ENCODE results near the gene CPNE6.

CPNE6 gene

DNA sequence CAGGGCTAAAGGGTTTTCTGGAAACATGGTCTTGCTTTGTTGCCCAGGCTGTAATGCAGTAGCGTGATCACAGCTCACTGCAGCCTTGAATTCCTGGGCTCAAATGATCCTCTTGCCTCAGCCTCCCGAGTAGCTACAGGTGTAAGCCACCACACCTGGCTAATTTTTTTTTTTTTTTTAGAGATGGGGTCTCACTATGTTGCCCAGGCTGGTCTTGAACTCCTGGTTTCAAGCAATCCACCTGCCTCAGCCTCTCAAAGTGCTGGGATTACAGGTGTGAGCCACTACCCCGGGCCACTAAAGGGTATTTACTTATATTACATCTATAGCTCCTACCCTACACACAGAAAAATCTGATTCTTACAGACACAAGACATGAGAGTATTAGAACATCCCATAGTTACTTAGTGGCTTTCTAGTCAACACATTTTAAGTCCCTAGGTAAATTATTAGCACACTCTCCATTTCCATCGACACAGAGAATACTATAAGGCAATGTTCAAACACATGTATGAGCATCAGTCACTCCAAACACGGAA lies 37.0 kb downstream of the CPNE6 start:
- DNase-seq, result no peak

DNA sequence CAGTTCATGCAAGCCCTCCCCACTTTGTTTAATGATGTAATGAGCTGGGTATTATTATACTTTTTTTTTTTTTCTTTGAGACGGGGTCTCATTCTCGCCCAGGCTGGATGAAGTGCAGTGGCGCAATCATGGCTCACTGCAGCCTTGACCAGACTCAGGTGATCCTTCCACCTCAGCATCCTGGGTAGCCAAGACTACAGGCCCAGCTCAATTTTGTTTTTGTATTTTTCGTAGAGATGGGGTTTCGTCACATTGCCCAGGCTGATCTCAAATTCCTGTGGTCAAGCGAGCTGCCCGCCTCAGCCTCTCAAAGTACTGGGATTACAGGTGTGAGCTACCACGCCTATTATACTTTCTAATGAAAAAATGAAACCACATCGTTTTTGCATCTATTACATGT lies 38.7 kb downstream of the CPNE6 start:
- no peak for DNase-seq

DNA sequence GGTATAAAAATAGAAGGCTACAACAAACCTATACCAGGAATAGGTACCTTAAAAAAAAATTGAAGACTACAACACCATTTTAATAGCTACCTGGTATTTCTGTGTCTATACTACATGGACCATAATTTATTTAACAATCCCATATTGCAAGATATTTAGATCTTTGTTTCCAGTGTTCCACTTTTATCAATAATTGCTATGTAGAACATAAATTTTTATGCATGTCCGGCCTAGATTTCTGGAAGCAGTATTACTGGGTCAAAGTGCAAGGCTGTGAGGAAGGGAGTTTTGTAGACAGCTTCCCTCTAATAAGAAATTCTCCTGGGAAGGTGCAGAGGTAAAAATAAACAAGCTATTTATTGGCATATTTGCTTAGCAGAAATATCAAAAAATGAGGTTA lies 39.2 kb downstream of the CPNE6 start:
- no peak for DNase-seq

DNA sequence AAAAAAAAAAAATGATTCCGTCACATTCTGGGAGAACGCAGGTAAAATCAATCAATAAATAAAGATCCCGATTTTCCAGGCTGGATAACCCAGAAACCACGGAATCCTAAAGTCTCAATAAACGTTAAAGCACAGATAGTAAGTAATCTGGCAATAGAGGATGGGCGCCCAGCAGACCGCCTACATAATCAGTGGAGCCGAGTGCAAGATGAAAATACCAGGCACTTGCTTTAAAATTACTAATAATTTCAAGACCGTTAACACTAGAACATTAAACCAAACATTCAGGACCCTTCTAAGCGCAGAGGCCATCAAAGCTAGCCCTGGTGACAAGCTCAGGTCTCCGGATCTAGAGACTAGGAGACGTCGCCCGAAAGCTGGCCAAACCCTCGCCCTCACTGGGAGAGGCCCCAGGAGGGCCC lies 42.0 kb downstream of the CPNE6 start:
- DNase-seq, result no peak

DNA sequence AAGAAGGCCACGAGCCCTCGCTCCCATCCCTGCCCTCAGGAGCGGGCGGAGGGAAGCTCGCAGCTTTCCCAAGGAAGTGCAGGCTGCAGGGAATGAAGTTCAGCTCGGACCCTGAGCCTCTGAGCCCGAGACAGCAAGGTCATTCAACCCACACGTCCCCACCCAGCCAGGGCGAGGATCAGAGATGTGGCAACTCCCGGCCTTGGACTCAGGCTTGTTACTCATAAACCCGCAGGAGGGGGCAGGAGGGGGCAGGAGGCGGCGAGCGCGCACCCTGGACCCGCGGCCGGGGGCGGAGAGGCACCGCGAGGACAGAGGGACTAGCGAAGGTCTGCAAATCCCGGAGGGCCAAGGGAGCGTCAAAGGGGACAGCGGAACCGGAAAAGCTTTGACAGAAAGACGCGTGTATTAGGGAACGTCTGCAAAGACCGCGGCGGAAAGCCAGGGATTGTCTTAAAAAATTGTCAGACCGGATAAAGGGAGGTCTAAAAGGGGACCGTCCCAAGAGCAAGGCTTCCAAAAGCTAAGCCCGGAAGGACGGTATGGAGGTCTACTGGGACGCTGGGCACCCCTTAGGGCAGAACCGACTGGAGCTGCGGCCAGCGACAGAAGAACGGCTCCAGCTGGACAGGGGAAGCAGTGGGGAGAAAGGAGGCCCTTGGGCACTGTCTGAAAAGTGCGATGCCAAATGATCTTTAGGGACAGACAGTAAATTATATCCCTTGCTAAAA lies 42.6 kb downstream of the CPNE6 start:
- peak; percentile 45 for DNase-seq

DNA sequence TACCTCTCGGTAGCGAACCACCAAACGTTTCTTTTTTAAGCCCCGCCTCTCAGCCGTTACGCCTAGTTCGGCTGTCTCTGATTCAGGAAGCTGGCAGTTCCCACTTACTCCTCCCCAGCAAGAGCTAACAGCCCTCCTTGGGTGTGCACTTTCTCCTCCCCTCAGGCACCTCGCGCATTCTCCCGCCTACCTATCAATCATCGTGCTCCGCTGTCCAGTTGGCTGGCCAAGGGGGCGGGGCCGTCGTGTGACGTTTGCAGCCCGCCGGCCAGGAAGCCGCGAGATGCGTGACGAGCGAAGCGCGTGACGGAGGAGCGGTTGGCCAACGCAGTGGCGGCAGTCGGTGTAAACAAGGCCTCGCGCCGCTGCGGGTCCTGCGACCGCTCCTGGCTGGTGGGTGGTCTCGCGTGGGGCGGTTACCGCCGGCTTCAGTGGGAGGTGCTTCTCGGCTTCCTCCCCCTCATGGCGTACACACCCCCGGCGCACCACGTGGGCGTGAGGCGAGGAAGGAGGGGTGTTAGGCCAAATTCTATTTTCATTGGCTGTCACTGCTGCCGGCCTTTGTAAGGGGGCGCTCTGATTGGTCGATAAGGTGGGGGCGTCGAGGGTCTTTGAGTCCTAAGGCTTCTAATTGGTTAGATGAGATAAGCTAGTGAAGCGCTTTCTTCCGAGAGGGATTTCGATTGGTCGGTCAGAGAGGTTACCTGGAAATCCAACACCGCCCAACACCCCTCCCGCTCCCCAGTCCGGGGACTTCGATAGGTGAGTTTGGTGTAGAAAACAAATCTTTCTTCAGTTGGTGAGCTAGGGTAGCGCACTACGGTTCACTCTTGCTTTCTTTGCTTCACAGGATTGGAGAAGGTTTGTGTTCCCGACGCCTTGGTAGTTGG lies 43.4 kb downstream of the CPNE6 start, which contains the start of the genes DCAF11 and NRL:
TSS of gene DCAF11 (plus strand) at position 246 of the 890 bp plus-strand sequence. CDS start 818 bp downstream, outside the sequence.
TSS of gene NRL (minus strand) at position 418 of the 890 bp plus-strand sequence. CDS start 32,101 bp downstream, outside the sequence.
- peak; percentile 99 for DNase-seq

DNA sequence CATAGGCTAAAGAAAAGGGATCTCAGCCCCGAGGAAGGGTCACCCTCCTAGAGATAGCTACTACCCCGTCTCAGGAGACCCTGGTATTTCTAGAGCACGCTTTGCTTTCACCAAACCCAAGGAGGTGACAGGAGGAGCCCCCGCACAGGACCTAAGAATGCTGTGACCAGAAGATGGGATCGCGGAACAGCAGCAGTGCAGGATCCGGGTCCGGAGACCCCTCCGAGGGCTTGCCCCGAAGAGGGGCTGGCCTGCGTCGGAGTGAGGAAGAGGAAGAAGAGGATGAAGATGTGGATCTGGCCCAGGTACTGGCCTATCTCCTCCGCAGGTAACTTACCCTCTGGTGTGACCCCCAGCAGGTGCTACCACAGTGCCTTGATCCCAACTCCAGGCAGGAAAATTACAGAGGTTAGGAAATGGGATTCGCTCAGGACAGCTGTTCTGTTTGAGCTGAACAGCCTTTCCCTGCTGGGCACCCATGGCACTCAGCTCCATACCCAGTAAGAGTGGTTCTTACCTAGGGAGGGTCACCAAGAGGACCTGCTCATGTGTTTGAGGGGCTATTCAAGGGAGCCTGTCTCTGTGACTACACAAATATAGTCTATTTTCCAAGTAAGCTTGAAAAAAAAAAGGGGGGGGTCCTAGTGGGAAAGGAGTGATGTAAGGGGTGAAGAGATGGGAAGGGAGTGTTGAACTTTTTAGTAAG lies 44.2 kb downstream of the CPNE6 start:
- no peak for DNase-seq

DNA sequence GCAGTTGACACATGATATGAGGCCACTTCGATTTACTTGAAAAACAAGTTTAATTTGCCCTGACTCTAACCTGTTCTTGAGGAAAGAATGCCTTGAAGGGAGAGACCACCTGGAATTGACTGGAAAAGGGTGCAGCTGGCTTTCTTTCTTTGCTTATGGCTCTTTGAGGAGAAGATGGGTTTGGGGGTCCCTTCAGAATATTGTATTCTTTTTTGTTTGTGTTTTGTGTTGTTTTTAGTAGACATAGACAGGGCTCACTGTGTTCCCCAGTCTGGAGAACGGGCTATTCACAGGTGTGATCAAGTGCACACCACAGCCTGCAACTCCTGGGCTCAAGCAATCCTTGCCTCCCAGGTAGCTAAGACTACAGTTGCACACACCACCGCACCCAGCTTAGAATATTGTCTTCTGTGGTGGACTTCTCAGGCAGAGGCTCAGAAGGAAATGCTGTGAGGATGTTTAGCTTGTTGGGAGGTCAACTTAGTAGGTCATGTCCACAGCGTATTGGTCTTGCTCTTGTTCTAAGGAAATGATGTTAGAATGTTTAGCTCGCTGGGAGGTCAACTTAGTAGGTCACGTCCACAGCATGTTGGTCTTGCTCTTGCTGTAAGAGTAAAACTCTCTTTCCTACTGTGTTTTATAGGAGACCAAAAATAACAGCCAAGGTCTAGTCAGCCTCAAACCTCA lies 44.9 kb downstream of the CPNE6 start:
- DNase-seq, result no peak

DNA sequence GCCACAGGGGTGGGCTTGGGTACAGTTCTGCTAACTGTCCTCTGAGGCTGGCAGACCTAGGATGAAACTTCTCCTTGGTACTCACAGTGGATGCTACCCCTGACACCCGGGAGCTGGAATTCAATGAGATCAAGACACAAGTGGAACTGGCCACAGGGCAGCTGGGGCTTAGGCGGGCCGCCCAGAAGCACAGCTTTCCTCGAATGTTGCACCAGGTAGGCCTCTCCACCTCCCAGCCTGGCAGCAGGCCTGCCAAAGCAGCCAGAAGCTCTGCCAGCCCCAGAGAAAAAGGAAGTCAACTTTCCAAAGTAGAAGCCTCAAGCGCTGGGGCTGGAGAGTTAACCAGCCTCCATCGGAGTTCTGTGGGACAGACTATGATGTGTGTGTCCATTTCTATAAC lies 45.8 kb downstream of the CPNE6 start:
- no peak for DNase-seq

DNA sequence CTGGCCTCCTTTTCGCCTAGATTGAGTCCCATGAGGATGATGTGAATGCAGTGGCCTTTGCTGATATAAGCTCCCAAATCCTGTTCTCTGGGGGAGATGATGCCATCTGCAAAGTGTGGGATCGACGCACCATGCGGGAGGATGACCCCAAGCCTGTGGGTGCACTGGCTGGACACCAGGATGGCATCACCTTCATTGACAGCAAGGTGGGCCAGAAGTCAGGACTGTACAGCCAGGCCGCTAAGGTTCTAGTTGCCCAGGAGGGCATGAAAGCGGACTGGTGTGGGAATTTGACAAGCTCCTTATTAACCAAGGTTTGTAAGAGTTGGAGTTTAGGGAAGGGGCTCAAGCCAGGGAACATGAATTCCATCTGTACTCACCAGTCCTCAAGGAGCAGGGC lies 48.3 kb downstream of the CPNE6 start:
- DNase-seq, result no peak

DNA sequence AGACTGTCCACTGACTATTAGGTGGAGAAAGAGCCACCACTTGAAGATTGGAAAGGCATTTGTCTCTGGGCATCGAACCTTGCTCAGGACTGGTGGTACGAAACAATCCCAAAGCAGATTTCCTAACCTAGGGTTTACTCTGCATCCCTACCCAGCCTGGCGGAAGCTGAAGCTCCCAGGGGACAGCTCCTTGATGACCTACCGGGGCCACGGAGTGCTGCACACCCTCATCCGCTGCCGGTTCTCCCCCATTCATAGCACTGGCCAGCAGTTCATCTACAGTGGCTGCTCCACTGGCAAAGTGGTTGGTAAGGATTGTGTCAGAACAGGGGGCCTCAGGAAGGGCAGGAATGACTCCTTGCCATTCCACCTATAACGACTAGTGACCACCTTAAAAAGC lies 49.8 kb downstream of the CPNE6 start:
- no peak for DNase-seq

DNA sequence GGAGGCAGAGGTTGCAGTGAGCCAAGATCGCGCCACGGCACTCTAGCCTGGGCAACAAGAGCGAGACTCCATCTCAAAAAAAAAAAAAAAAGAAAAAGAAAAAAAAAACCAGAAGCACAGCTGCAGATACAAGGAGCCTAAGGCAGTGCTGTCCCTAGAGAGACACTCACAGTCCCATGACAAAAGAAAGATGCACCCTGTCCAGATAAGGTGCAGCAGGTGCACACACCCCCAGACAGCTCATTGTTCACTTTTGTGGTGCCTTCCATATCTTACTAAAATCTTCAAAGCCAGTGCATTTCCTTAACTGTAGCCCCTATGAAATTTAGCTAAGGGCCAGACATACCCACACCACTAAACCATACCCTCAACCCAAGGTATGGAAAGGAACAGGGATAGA lies 51.1 kb downstream of the CPNE6 start:
- no peak for DNase-seq

DNA sequence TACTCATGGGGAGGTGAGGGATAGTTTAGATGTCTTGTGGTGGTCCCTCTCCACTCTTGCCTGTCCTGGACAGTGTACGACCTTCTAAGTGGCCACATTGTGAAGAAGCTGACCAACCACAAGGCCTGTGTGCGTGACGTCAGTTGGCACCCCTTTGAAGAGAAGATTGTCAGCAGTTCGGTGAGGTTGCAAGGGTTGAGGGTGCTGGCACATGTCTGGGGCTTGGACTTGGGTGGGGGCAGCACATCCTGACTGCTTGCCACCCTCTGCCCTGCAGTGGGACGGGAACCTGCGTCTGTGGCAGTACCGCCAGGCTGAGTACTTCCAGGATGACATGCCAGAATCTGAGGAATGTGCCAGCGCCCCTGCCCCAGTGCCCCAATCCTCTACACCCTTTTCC lies 51.5 kb downstream of the CPNE6 start:
- no peak for DNase-seq

DNA sequence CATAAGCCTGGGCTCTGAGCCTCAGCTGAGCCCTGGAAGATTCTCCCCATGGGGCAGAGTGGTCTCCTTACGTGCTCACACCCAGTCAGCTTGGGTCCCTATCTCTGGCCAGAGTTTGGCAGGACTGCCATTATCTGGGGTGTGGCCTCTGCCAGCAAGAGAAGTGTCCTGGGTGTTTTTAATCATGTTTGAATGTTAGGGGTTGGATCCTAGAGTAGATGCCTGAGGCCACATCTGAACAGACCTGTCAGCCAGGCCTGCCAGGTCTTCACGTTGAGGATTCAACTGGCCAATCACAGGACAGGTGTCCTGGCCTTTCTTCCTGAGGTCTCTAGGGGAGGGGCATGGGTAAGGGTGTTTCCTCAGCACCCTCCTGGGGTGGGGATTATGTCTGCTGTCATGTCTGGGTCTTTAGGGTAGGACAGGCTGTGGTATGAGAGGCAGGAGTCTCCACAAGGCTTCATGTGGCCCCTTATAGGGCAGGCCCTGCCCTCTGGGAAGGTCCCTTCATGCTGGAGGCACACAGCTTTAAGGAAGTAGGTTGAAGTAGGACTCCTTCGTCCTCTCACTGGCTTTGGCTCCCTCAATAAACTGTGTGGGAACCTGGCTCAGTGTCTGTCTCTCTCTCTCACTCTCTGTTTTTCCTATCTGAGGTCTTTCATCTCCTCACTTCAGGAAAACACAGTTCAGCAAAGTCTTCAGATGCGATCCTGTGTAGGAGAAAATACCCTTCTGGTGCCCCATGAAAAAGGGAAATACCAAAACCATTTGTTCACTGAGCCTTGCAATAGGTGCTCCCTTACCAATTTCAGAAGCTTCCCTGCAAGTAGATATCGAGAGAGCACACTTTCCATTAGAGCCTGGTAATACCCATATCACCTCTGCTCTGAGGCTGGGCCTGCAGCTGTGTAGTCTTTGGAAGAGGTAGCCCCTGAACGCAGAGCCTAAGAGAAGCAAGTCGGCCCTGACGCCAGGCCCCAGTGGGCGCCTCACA lies 52.4 kb downstream of the CPNE6 start:
- no peak for DNase-seq

DNA sequence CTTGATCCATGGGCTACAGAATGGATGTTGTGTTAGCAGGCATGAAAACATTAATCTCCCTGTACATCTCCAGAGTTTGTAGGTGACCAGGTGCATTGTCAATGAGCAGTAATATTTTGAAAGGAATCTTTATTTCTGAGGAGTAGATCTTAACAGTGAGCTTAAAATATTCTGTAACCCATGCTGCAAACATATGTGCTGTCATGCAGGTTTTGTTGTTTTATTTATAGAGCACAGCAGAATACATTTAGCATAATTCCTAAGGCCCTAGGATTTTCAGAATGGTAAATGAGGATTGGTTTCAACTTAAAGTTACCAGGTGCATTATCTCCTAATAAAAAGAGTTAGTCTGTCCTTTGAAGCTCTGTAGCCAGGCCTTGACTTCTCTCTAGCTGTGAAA lies 55.6 kb downstream of the CPNE6 start:
- no peak for DNase-seq

DNA sequence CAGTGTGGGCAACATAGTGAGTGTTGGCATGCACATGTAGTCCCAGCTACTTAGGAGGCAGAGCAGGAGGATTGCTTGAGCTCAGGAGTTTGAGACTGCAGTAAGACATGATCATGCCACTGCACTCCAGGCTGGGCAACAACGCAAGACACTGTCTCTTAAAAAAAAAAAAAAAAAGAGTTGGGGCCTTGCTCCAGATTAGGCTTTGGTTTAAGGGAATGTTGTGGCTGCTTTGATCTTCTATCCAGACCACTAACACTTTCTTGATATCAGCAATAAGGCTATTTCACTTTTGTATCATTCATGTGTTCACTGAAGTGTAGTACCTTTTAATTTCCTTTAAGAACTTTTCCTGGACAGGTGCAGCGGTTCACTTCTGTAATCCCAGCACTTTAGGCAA lies 56.3 kb downstream of the CPNE6 start:
- no peak for DNase-seq
